Stimulated activated CD4-positive, alpha-beta T cell treated with anti-CD3 and anti-CD28 coated beads, Interleukin-1b, Interleukin-23, amount 100 ng/mL, for 24 hours (primary cell): ENCODE data around the gene MYCBPAP.

Experiments used
- DNase-seq, 4 experiments: peaks; one replicate each; pipeline ENCODE4 v3.0.0-alpha.2; 2020; ENCODE audit warnings: low read depth in 4 of 4, low spot score in 1 of 4

MYCBPAP gene

GRCh38 chr17:50569592-50569991 is 61.4 kb downstream of the MYCBPAP start:
- no peak for DNase-seq

GRCh38 chr17:50570032-50570431 is 61.8 kb downstream of the MYCBPAP start:
- DNase-seq = no peak

GRCh38 chr17:50570528-50570927 is 62.3 kb downstream of the MYCBPAP start:
- DNase-seq = no peak

GRCh38 chr17:50571681-50572080 is 63.4 kb downstream of the MYCBPAP start:
- DNase-seq = no peak

GRCh38 chr17:50572541-50572940 is 64.3 kb downstream of the MYCBPAP start:
- no peak for DNase-seq

- DNase-seq = no peak
Measured at GRCh38 chr17:50573866-50574611, 65.8 kb downstream of the MYCBPAP start.

GRCh38 chr17:50575581-50576210 is 67.5 kb downstream of the MYCBPAP start:
- no peak for DNase-seq

GRCh38 chr17:50576864-50577263 is 68.6 kb downstream of the MYCBPAP start:
- no peak for DNase-seq

GRCh38 chr17:50577451-50577954 is 69.3 kb downstream of the MYCBPAP start:
- no peak for DNase-seq

- DNase-seq = no peak
Measured at GRCh38 chr17:50578173-50578572, 69.9 kb downstream of the MYCBPAP start.

- no peak for DNase-seq
Measured at GRCh38 chr17:50579399-50579798, 71.2 kb downstream of the MYCBPAP start.

- DNase-seq = no peak
Measured at GRCh38 chr17:50580646-50581045, 72.4 kb downstream of the MYCBPAP start.
